Ascending aorta (tissue), 2 donors: ENCODE results near the gene LYPLAL1. TPM values are rescaled to one million over a fixed set of nuclear protein-coding genes. Genes with fewer than 3 reads are reported as not detected.

Source experiments
- DNase-seq, 2 donors: peaks; one replicate each; pipeline ENCODE4 v3.0.0-alpha.2; 2019; ENCODE audit warnings: low spot score in 2 of 2
- H3K27ac ChIP-seq, 2 donors: fragments of 200-600 bp; sonication (generic); one replicate each; pipeline ENCODE4 v1.5.1; 2016 to 2017; ENCODE audit warnings: mild to moderate bottlenecking in 1 of 2
- H3K27me3 ChIP-seq: fragments of 200-600 bp; sonication (generic); one replicate; pipeline ENCODE4 v1.5.1; 2017
- H3K36me3 ChIP-seq, 2 donors: fragments of 200-600 bp; sonication (generic); one replicate each; pipeline ENCODE4 v1.5.1; 2016
- H3K4me1 ChIP-seq, 2 donors: fragments of 200-600 bp; sonication (generic); one replicate each; pipeline ENCODE4 v1.5.1; 2016 to 2017; ENCODE audit warnings: mild to moderate bottlenecking in 1 of 2
- H3K4me3 ChIP-seq, 2 donors: fragments of 200-600 bp; sonication (generic); one replicate each; pipeline ENCODE4 v1.5.1; 2016 to 2017; ENCODE audit warnings: mild to moderate bottlenecking in 1 of 2
- H3K9me3 ChIP-seq, 2 donors: fragments of 200-600 bp; sonication (generic); one replicate each; pipeline ENCODE4 v1.5.1; 2016
- CTCF ChIP-seq, 3 experiments: fragments of 200-600 bp in 2 of 3; fragments of 450-650 bp in 1 of 3; sonication (generic) in 2 of 3; IDR thresholded peaks; one replicate each; pipeline ENCODE4 v1.5.1; 2016 to 2019; ENCODE audit warnings: antibody characterized with exemption in 3 of 3, mild to moderate bottlenecking in 1 of 3, moderate library complexity in 1 of 3
- intact Hi-C: fragments of 100-400 bp; cut with DNase I; formaldehyde crosslinking; loops from one replicate; pipeline ENCODE4 v1.15.1; 2023
- total RNA-seq: library from RNA; depleted of rRNA; stranded (reverse); fragments of >200 nt; gene quantifications from one replicate; pipeline ENCODE4 v1.1.0, GENCODE V29; 2016

Gene LYPLAL1
- total RNA-seq, result 27.5 TPM

DNA sequence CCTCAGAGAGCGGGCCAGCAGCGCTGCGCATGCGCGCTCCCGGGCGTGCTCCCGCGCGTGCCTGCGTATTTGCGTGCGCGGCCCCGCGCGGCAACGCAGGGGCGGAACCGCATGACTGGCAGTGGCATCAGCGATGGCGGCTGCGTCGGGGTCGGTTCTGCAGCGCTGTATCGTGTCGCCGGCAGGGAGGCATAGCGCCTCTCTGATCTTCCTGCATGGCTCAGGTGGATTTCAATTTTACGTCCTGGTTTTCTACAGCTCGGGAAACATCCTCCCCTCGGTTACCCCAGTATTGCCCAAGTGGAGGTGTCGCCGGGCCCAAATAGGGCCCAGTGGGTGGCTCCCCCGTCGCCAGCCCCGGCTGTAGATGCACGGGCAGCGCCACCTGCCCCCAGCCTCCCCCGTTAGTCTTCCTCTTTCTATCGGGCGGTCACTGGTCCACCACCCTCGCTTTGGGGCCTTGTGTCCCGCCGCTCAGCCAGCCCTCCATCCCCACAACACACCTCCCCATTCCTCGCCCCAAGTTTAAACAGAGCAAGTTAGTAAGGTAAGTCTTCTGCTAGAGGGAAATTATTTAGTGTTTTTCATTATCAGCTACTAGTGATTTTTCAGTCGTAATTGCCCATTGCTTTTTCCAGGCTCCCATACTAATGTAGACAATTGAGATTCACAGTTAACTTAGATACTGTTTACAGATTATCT, at the start of gene LYPLAL1:
Gene LYPLAL1, plus strand, starts transcription at position 121 of the 702 bp plus-strand sequence. Its CDS starts 13 bp downstream, at position 134.
- peaks cover 0 to 6% of the 10 kb centered on the region in 2 donors for H3K4me1 ChIP-seq
- intact Hi-C loops, result loop anchor here (2.0 to 10.0 kb wide), 5 partner anchors 47 to 827 kb away; partner anchors contain the start of gene TGFB2
- peak within 1 kb of the TSS; percentile 86 to 93 for H3K27ac ChIP-seq
- H3K4me3 ChIP-seq, result peak within 1 kb of the TSS; percentile 67 to 76
- H3K9me3 ChIP-seq, result no peaks in the 10 kb centered on the region
- no peak for TF ChIP-seq CTCF (IDR thresholded peaks at IDR 0.05)
- no peaks in the 10 kb centered on the region for H3K36me3 ChIP-seq
- no peaks in the 10 kb centered on the region for H3K27me3 ChIP-seq
- peak; percentile 52 to 92 for DNase-seq

- no peaks in the 10 kb centered on the region for H3K27me3 ChIP-seq
- no peak for DNase-seq
- no peak overlapping the region for H3K4me3 ChIP-seq
- intact Hi-C loops, result no loop called here
- no peaks in the 10 kb centered on the region for H3K36me3 ChIP-seq
- no peak for TF ChIP-seq CTCF (IDR thresholded peaks at IDR 0.05)
- no peak overlapping the region for H3K27ac ChIP-seq
- H3K9me3 ChIP-seq, result no peaks in the 10 kb centered on the region
- peaks cover 0 to 16% of the 10 kb centered on the region in 2 donors for H3K4me1 ChIP-seq
Measured at GRCh38 chr1:219124163-219124562, 49.5 kb upstream of the LYPLAL1 start.

GRCh38 chr1:219125342-219125741, 48.3 kb upstream of the LYPLAL1 start:
- peak overlapping the region in 1 of 2 donors; percentile 65 for H3K27ac ChIP-seq
- intact Hi-C loops, result loop anchor here (5.0 kb wide), 1 partner anchor 47 kb away; the partner anchor contains the start of gene LYPLAL1

GRCh38 chr1:219126377-219126776, 47.3 kb upstream of the LYPLAL1 start:
- Histone ChIP-seq H3K4me3 (peak overlapping the region in 1 of 2 donors; percentile 30), H3K4me1 (peaks cover 0 to 11% of the 10 kb centered on the region in 2 donors), H3K27ac (peak overlapping the region; percentile 52 to 65), H3K36me3 (no peaks in the 10 kb centered on the region), H3K9me3 (no peaks in the 10 kb centered on the region), H3K27me3 (no peaks in the 10 kb centered on the region)
- intact Hi-C loops, result loop anchor here (5.0 kb wide), 1 partner anchor 46 kb away; the partner anchor contains the start of gene LYPLAL1
- no peak for DNase-seq
- no peak for TF ChIP-seq CTCF (IDR thresholded peaks at IDR 0.05)

More at GRCh38 chr1:219125342-219125741, 48.3 kb upstream of the LYPLAL1 start:
- H3K9me3 ChIP-seq, result no peaks in the 10 kb centered on the region
- H3K27me3 ChIP-seq, result no peaks in the 10 kb centered on the region
- H3K4me3 ChIP-seq, result no peak overlapping the region
- H3K4me1 ChIP-seq, result peaks cover 0 to 16% of the 10 kb centered on the region in 2 donors
- DNase-seq, result no peak
- no peaks in the 10 kb centered on the region for H3K36me3 ChIP-seq
- no peak for TF ChIP-seq CTCF (IDR thresholded peaks at IDR 0.05)

GRCh38 chr1:219128957-219129356, 44.7 kb upstream of the LYPLAL1 start:
- no peak for DNase-seq
- H3K9me3 ChIP-seq, result no peaks in the 10 kb centered on the region
- no peaks in the 10 kb centered on the region for H3K36me3 ChIP-seq
- intact Hi-C loops, result loop anchor here (5.0 kb wide), 1 partner anchor 43 kb away; the partner anchor contains the start of gene LYPLAL1
- no peaks in the 10 kb centered on the region for H3K27me3 ChIP-seq
- no peak overlapping the region for H3K27ac ChIP-seq
- H3K4me1 ChIP-seq, result peaks cover 0 to 6% of the 10 kb centered on the region in 2 donors
- no peak overlapping the region for H3K4me3 ChIP-seq
- no peak for TF ChIP-seq CTCF (IDR thresholded peaks at IDR 0.05)
